Neural progenitor cell (in vitro differentiated cells): ENCODE measurements around the gene CCM2. TPM values are rescaled to one million over a fixed set of nuclear protein-coding genes. Genes with fewer than 3 reads are reported as not detected.

Experiments used
- DNase-seq: peaks from one replicate; pipeline ENCODE4 v3.0.0-alpha.2; 2016; ENCODE audit warnings: low spot score
- H2AFZ ChIP-seq: fragments of 200-600 bp; sonication (generic); replicated peaks from 2 replicates; pipeline ENCODE4 v1.6.1; 2016; ENCODE audit warnings: antibody characterized with exemption
- H3F3A ChIP-seq: fragments of 200-600 bp; sonication (generic); 2 replicates; pipeline ENCODE4 v1.6.1; 2016; ENCODE audit warnings: antibody characterized with exemption, low read depth
- H3K27ac ChIP-seq: fragments of 200-600 bp; sonication (generic); 2 replicates; pipeline ENCODE4 v1.5.1; 2016; ENCODE audit warnings: mild to moderate bottlenecking
- H3K27me3 ChIP-seq: fragments of 200-600 bp; sonication (generic); 2 replicates; pipeline ENCODE4 v1.6.1; 2016; ENCODE audit warnings: mild to moderate bottlenecking, moderate library complexity
- H3K36me3 ChIP-seq: fragments of 200-600 bp; sonication (generic); 2 replicates; pipeline ENCODE4 v1.5.1; 2016
- H3K4me1 ChIP-seq: fragments of 200-600 bp; sonication (generic); 2 replicates; pipeline ENCODE4 v1.6.1; 2016; ENCODE audit warnings: mixed run types
- H3K4me2 ChIP-seq: fragments of 200-600 bp; sonication (generic); 2 replicates; pipeline ENCODE4 v1.6.1; 2016
- H3K4me3 ChIP-seq: fragments of 200-600 bp; sonication (generic); 2 replicates; pipeline ENCODE4 v1.5.1; 2016
- H3K79me2 ChIP-seq: fragments of 200-600 bp; sonication (generic); 2 replicates; pipeline ENCODE4 v1.6.1; 2016; ENCODE audit warnings: low read depth
- H3K9ac ChIP-seq: fragments of 200-600 bp; sonication (generic); 2 replicates; pipeline ENCODE4 v1.6.1; 2016
- H3K9me3 ChIP-seq: fragments of 200-600 bp; sonication (generic); 2 replicates; pipeline ENCODE4 v1.5.1; 2016; ENCODE audit warnings: low read depth
- H4K20me1 ChIP-seq: fragments of 200-600 bp; sonication (generic); 2 replicates; pipeline ENCODE4 v1.6.1; 2016; ENCODE audit warnings: low read depth
- H3K27ac Mint-ChIP-seq: 3 replicates; pipeline ENCODE4 v1.8.0; 2021; ENCODE audit warnings: mixed read lengths
- H3K27me3 Mint-ChIP-seq: 2 replicates; pipeline ENCODE4 v1.8.0; 2022; ENCODE audit warnings: low read depth, mild to moderate bottlenecking, inconsistent platforms, moderate library complexity, mixed read lengths; ENCODE audit not compliant: insufficient read depth
- H3K36me3 Mint-ChIP-seq: 3 replicates; pipeline ENCODE4 v1.8.0; 2021; ENCODE audit warnings: mixed read lengths
- H3K4me1 Mint-ChIP-seq: 3 replicates; pipeline ENCODE4 v1.8.0; 2021; ENCODE audit warnings: mixed read lengths
- H3K4me3 Mint-ChIP-seq: 3 replicates; pipeline ENCODE4 v1.8.0; 2021; ENCODE audit warnings: mild to moderate bottlenecking, moderate library complexity, mixed read lengths
- H3K9me3 Mint-ChIP-seq: 3 replicates; pipeline ENCODE4 v1.8.0; 2020; ENCODE audit warnings: mixed read lengths
- CTCF ChIP-seq: fragments of 200-600 bp; sonication (generic); IDR thresholded peaks from 2 replicates; pipeline ENCODE4 v1.5.1; 2017; ENCODE audit warnings: antibody characterized with exemption, mild to moderate bottlenecking
- EZH2 ChIP-seq: fragments of 200-600 bp; sonication (generic); IDR thresholded peaks from 2 replicates; pipeline ENCODE4 v1.6.1; 2017; ENCODE audit warnings: antibody characterized with exemption, mild to moderate bottlenecking, moderate library complexity
- EZH2phosphoT487 ChIP-seq: fragments of 200-600 bp; sonication (generic); IDR thresholded peaks from 2 replicates; pipeline ENCODE4 v1.6.1; 2017; ENCODE audit warnings: antibody characterized with exemption
- total RNA-seq: library from RNA; depleted of rRNA; stranded (reverse); fragments of >200 nt; gene quantifications from 2 replicates; pipeline ENCODE4 v1.2.3, GENCODE V29; 2015; ENCODE audit warnings: low replicate concordance

The CCM2 gene
- total RNA-seq, 1 donor from 2014 or later, result 21.8 TPM

DNA sequence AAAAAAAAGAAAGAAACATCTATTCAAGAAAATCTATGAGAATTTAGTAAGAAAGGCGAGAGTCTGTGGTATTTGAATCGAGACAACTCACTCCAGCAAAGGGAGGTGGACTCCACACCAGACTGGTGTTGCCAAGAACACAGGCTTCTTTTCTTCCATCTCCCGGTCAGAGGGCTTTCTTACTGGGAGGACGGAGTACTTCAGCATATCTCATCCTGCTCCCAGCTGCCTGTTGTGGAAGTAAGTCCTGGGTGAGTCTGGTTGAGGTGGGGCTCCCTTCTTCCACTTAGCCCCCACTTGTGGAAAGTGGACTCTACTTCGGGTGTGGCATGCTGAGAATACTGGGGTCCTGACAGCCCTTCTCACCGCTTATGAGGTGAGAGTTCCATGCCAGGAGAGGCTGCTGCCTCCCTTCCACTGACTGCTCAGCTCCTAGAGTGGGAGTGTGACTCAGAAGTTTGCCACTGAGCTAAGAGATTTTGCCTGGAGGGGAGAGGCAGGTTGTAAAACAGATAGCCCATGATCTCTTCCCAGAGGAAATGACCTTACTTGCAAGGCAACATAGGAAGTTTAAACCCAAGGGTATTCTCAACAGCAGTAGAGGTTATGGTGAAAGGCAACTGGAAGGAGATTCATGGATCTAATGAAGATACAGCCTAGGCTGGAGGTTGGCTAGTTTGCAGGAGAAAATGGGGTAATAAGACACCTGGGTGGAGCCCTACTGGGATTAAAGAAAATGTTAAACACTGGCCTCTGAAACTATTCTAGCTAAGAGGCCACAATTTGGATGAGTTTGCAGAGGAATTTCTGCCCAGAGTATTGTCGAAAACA is 92.3 kb downstream of the CCM2 start:
- Mint-ChIP-seq H3K4me1 (peaks cover 8% of the 10 kb centered on the region), H3K36me3 (no peaks in the 10 kb centered on the region), H3K27me3 (peaks cover 10% of the 10 kb centered on the region), H3K4me3 (no peak overlapping the region), H3K9me3 (peaks cover 6% of the 10 kb centered on the region), H3K27ac (no peak overlapping the region)
- peaks cover 6% of the 10 kb centered on the region for H3K4me1 ChIP-seq
- H3K79me2 ChIP-seq, result no peaks in the 10 kb centered on the region
- no peak overlapping the region for H3K9ac ChIP-seq
- DNase-seq, result no peak
- H3K36me3 ChIP-seq, result no peaks in the 10 kb centered on the region
- no peak overlapping the region for H3K4me2 ChIP-seq
- no peaks in the 10 kb centered on the region for H3K9me3 ChIP-seq
- H3K4me3 ChIP-seq, result no peak overlapping the region
- H2AFZ ChIP-seq, result peak overlapping the region; percentile 26
- peaks cover 30% of the 10 kb centered on the region for H3K27me3 ChIP-seq
- H4K20me1 ChIP-seq, result peaks cover 5% of the 10 kb centered on the region
- H3F3A ChIP-seq, result peaks cover 3% of the 10 kb centered on the region
- no peak overlapping the region for H3K27ac ChIP-seq
- TF ChIP-seq EZH2 (no peak), EZH2phosphoT487 (no peak), CTCF (no peak)

DNA sequence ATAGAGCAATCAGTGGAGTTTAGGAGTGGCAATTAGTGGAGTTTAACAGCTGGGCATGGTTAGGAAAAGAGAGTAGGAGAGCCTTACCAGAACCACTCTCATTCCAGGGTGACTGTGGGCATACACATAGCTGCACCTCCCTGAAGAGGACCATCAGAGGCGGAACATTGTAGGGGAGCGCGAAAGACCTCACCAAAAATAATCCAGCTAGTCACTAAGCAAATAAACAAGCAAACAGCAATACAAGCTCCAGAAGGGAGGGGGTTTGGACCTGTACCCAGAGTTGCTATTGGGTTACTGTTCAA is 92.9 kb downstream of the CCM2 start:
- H3K9me3 Mint-ChIP-seq, result peaks cover 6% of the 10 kb centered on the region
- peaks cover 8% of the 10 kb centered on the region for H3K27me3 Mint-ChIP-seq
- H4K20me1 ChIP-seq, result peaks cover 5% of the 10 kb centered on the region
- no peak overlapping the region for H3K4me3 Mint-ChIP-seq
- H3K36me3 ChIP-seq, result no peaks in the 10 kb centered on the region
- H3K9me3 ChIP-seq, result no peaks in the 10 kb centered on the region
- no peak overlapping the region for H3K9ac ChIP-seq
- H3K27ac ChIP-seq, result no peak overlapping the region
- TF ChIP-seq EZH2 (no peak), EZH2phosphoT487 (no peak), CTCF (no peak)
- peaks cover 8% of the 10 kb centered on the region for H3K4me1 Mint-ChIP-seq
- H3K27me3 ChIP-seq, result peaks cover 27% of the 10 kb centered on the region
- H3K4me3 ChIP-seq, result no peak overlapping the region
- no peak overlapping the region for H3K4me2 ChIP-seq
- no peaks in the 10 kb centered on the region for H3K36me3 Mint-ChIP-seq
- peak overlapping the region; percentile 26 for H2AFZ ChIP-seq
- peaks cover 3% of the 10 kb centered on the region for H3F3A ChIP-seq
- peaks cover 6% of the 10 kb centered on the region for H3K4me1 ChIP-seq
- DNase-seq, result no peak
- no peak overlapping the region for H3K27ac Mint-ChIP-seq
- H3K79me2 ChIP-seq, result no peaks in the 10 kb centered on the region

GRCh38 chr7:45098983-45099839 is 99.2 kb downstream of the CCM2 start:
- peaks cover 4% of the 10 kb centered on the region for H3K27me3 Mint-ChIP-seq
- Histone ChIP-seq H3K4me2 (no peak overlapping the region), H2AFZ (no peak overlapping the region), H3K36me3 (no peaks in the 10 kb centered on the region), H3K4me3 (no peak overlapping the region), H3K4me1 (no peaks in the 10 kb centered on the region), H4K20me1 (no peaks in the 10 kb centered on the region), H3K79me2 (no peaks in the 10 kb centered on the region), H3K27me3 (no peaks in the 10 kb centered on the region), H3K9me3 (no peaks in the 10 kb centered on the region), H3K27ac (no peak overlapping the region), H3K9ac (no peak overlapping the region), H3F3A (peaks cover 3% of the 10 kb centered on the region)
- no peak overlapping the region for H3K4me3 Mint-ChIP-seq
- no peaks in the 10 kb centered on the region for H3K9me3 Mint-ChIP-seq
- no peak for DNase-seq
- TF ChIP-seq EZH2 (no peak), EZH2phosphoT487 (no peak), CTCF (no peak)
- no peaks in the 10 kb centered on the region for H3K4me1 Mint-ChIP-seq
- H3K27ac Mint-ChIP-seq, result no peak overlapping the region
- peaks cover 8% of the 10 kb centered on the region for H3K36me3 Mint-ChIP-seq
